ENCODE data around the gene FECH. TPM values are rescaled to one million over a fixed set of nuclear protein-coding genes. Genes with fewer than 3 reads are reported as not detected.
"Not testable (repeated sequence)": the region's sequence is repeated elsewhere in the genome, so short reads cannot be mapped to it uniquely, and the experiment has no call there.

FECH gene
- total RNA-seq, 1 donor from 2014 or later = 21.9 TPM

GRCh38 chr18:57539702-57540101 is 46.8 kb downstream of the FECH start:
- no peak overlapping the region for H3K4me3 Mint-ChIP-seq (ENCODE audit: low read depth)
- H3K4me1 Mint-ChIP-seq (ENCODE audit: low read depth) = no peaks in the 10 kb centered on the region
- no peaks in the 10 kb centered on the region for H3K36me3 Mint-ChIP-seq (ENCODE audit: low read depth)
- peaks cover 2% of the 10 kb centered on the region for H3K27me3 Mint-ChIP-seq (ENCODE audit: low read depth)
- intact Hi-C loops (cut with micrococcal nuclease) = no loop called here
- H3K27ac Mint-ChIP-seq = no peak overlapping the region
- DNase-seq (ENCODE audit: low spot score) = no peak
- H3K9me3 Mint-ChIP-seq = no peaks in the 10 kb centered on the region

- H3K9me3 Mint-ChIP-seq = no peaks in the 10 kb centered on the region
- intact Hi-C loops (cut with micrococcal nuclease) = no loop called here
- no peak for DNase-seq (ENCODE audit: low spot score)
- peaks cover 2% of the 10 kb centered on the region for H3K27me3 Mint-ChIP-seq (ENCODE audit: low read depth)
- H3K36me3 Mint-ChIP-seq (ENCODE audit: low read depth) = no peaks in the 10 kb centered on the region
- no peak overlapping the region for H3K4me3 Mint-ChIP-seq (ENCODE audit: low read depth)
- H3K27ac Mint-ChIP-seq = no peak overlapping the region
- no peaks in the 10 kb centered on the region for H3K4me1 Mint-ChIP-seq (ENCODE audit: low read depth)
Measured at GRCh38 chr18:57538614-57539013, 47.9 kb downstream of the FECH start.

- intact Hi-C loops (cut with micrococcal nuclease) = no loop called here
- Mint-ChIP-seq H3K4me3 (ENCODE audit: low read depth) (no peak overlapping the region), H3K9me3 (no peaks in the 10 kb centered on the region), H3K27me3 (ENCODE audit: low read depth) (peaks cover 4% of the 10 kb centered on the region), H3K27ac (no peak overlapping the region), H3K4me1 (ENCODE audit: low read depth) (no peaks in the 10 kb centered on the region), H3K36me3 (ENCODE audit: low read depth) (no peaks in the 10 kb centered on the region)
- no peak for DNase-seq (ENCODE audit: low spot score)
Measured at GRCh38 chr18:57534511-57534909, 52.0 kb downstream of the FECH start.

GRCh38 chr18:57533868-57534510 is 52.5 kb downstream of the FECH start:
- intact Hi-C loops (cut with micrococcal nuclease) = no loop called here
- H3K27me3 Mint-ChIP-seq (ENCODE audit: low read depth) = peaks cover 4% of the 10 kb centered on the region
- H3K9me3 Mint-ChIP-seq = no peaks in the 10 kb centered on the region
- no peak for DNase-seq (ENCODE audit: low spot score)
- H3K4me3 Mint-ChIP-seq (ENCODE audit: low read depth) = no peak overlapping the region
- no peak overlapping the region for H3K27ac Mint-ChIP-seq
- no peaks in the 10 kb centered on the region for H3K36me3 Mint-ChIP-seq (ENCODE audit: low read depth)
- H3K4me1 Mint-ChIP-seq (ENCODE audit: low read depth) = no peaks in the 10 kb centered on the region

- intact Hi-C loops (cut with micrococcal nuclease) = no loop called here
Measured at GRCh38 chr18:57533006-57533867, 53.3 kb downstream of the FECH start.

GRCh38 chr18:57529151-57529550 is 57.4 kb downstream of the FECH start:
- Mint-ChIP-seq H3K9me3 (no peaks in the 10 kb centered on the region), H3K36me3 (ENCODE audit: low read depth) (no peaks in the 10 kb centered on the region), H3K27ac (no peak overlapping the region), H3K27me3 (ENCODE audit: low read depth) (peaks cover 5% of the 10 kb centered on the region), H3K4me1 (ENCODE audit: low read depth) (no peaks in the 10 kb centered on the region), H3K4me3 (ENCODE audit: low read depth) (no peak overlapping the region)
- no peak for DNase-seq (ENCODE audit: low spot score)
- intact Hi-C loops (cut with micrococcal nuclease) = no loop called here

More at GRCh38 chr18:57533006-57533867, 53.3 kb downstream of the FECH start:
- DNase-seq (ENCODE audit: low spot score) = no peak
- Mint-ChIP-seq H3K9me3 (no peaks in the 10 kb centered on the region), H3K4me3 (ENCODE audit: low read depth) (no peak overlapping the region), H3K4me1 (ENCODE audit: low read depth) (no peaks in the 10 kb centered on the region), H3K36me3 (ENCODE audit: low read depth) (no peaks in the 10 kb centered on the region), H3K27me3 (ENCODE audit: low read depth) (peaks cover 4% of the 10 kb centered on the region), H3K27ac (no peak overlapping the region)

GRCh38 chr18:57527556-57528229 is 58.8 kb downstream of the FECH start:
- H3K9me3 Mint-ChIP-seq = no peaks in the 10 kb centered on the region
- no peaks in the 10 kb centered on the region for H3K36me3 Mint-ChIP-seq (ENCODE audit: low read depth)
- H3K4me3 Mint-ChIP-seq (ENCODE audit: low read depth) = no peak overlapping the region
- H3K27me3 Mint-ChIP-seq (ENCODE audit: low read depth) = peaks cover 4% of the 10 kb centered on the region
- no peaks in the 10 kb centered on the region for H3K4me1 Mint-ChIP-seq (ENCODE audit: low read depth)
- DNase-seq (ENCODE audit: low spot score) = no peak
- no peak overlapping the region for H3K27ac Mint-ChIP-seq
- intact Hi-C loops (cut with micrococcal nuclease) = no loop called here

- Mint-ChIP-seq H3K4me3 (ENCODE audit: low read depth) (no peak overlapping the region), H3K36me3 (ENCODE audit: low read depth) (no peaks in the 10 kb centered on the region), H3K4me1 (ENCODE audit: low read depth) (no peaks in the 10 kb centered on the region), H3K9me3 (no peaks in the 10 kb centered on the region), H3K27ac (no peak overlapping the region), H3K27me3 (ENCODE audit: low read depth) (peaks cover 8% of the 10 kb centered on the region)
- intact Hi-C loops (cut with micrococcal nuclease) = no loop called here
- no peak for DNase-seq (ENCODE audit: low spot score)
Measured at GRCh38 chr18:57523171-57523956, 63.1 kb downstream of the FECH start.

GRCh38 chr18:57522348-57522747 is 64.2 kb downstream of the FECH start:
- H3K4me1 Mint-ChIP-seq (ENCODE audit: low read depth); DNase-seq (ENCODE audit: low spot score); H3K9me3 Mint-ChIP-seq; H3K27me3 Mint-ChIP-seq (ENCODE audit: low read depth); H3K4me3 Mint-ChIP-seq (ENCODE audit: low read depth); H3K36me3 Mint-ChIP-seq (ENCODE audit: low read depth); intact Hi-C loops (cut with micrococcal nuclease); H3K27ac Mint-ChIP-seq: not testable (repeated sequence)

GRCh38 chr18:57519668-57520424 is 66.7 kb downstream of the FECH start:
- Mint-ChIP-seq H3K27ac (no peak overlapping the region), H3K4me3 (ENCODE audit: low read depth) (no peak overlapping the region), H3K27me3 (ENCODE audit: low read depth) (peaks cover 8% of the 10 kb centered on the region), H3K4me1 (ENCODE audit: low read depth) (no peaks in the 10 kb centered on the region), H3K36me3 (ENCODE audit: low read depth) (no peaks in the 10 kb centered on the region), H3K9me3 (no peaks in the 10 kb centered on the region)
- intact Hi-C loops (cut with micrococcal nuclease) = no loop called here
- DNase-seq (ENCODE audit: low spot score) = no peak

GRCh38 chr18:57518533-57518932 is 68.0 kb downstream of the FECH start:
- no peaks in the 10 kb centered on the region for H3K9me3 Mint-ChIP-seq

GRCh38 chr18:57516056-57516455 is 70.4 kb downstream of the FECH start:
- H3K9me3 Mint-ChIP-seq = no peaks in the 10 kb centered on the region
- intact Hi-C loops (cut with micrococcal nuclease) = no loop called here
- no peak overlapping the region for H3K27ac Mint-ChIP-seq
- H3K4me1 Mint-ChIP-seq (ENCODE audit: low read depth) = no peaks in the 10 kb centered on the region
- H3K27me3 Mint-ChIP-seq (ENCODE audit: low read depth) = no peaks in the 10 kb centered on the region
- H3K4me3 Mint-ChIP-seq (ENCODE audit: low read depth) = no peak overlapping the region
- H3K36me3 Mint-ChIP-seq (ENCODE audit: low read depth) = no peaks in the 10 kb centered on the region
- DNase-seq (ENCODE audit: low spot score) = no peak

More at GRCh38 chr18:57518533-57518932, 68.0 kb downstream of the FECH start:
- H3K27me3 Mint-ChIP-seq (ENCODE audit: low read depth) = peaks cover 6% of the 10 kb centered on the region
- no peaks in the 10 kb centered on the region for H3K4me1 Mint-ChIP-seq (ENCODE audit: low read depth)
- no peak overlapping the region for H3K27ac Mint-ChIP-seq
- DNase-seq (ENCODE audit: low spot score) = no peak
- no peaks in the 10 kb centered on the region for H3K36me3 Mint-ChIP-seq (ENCODE audit: low read depth)
- intact Hi-C loops (cut with micrococcal nuclease) = no loop called here
- H3K4me3 Mint-ChIP-seq (ENCODE audit: low read depth) = no peak overlapping the region
